ENCODE results near the gene ZBED4. TPM values are rescaled to one million over a fixed set of nuclear protein-coding genes. Genes with fewer than 3 reads are reported as not detected.

Gene ZBED4
- total RNA-seq, 1 donor from 2014 or later, result 9.1 TPM

GRCh38 chr22:49903322-49904039, 49.8 kb downstream of the ZBED4 start:
- Histone ChIP-seq H3K27ac (no peak overlapping the region), H3K27me3 (no peaks in the 10 kb centered on the region), H3K4me3 (no peak overlapping the region), H3K4me1 (no peaks in the 10 kb centered on the region), H3K36me3 (peaks cover 0 to 49% of the 10 kb centered on the region in 2 donors), H3K9me3 (no peaks in the 10 kb centered on the region)
- TF ChIP-seq POLR2AphosphoS5 (IDR thresholded peaks at IDR 0.05; ENCODE audit: insufficient read depth in 1 of 2, low read depth in 1 of 2) (no peak), POLR2A (IDR thresholded peaks at IDR 0.05) (no peak)
- TF ChIP-seq, protein P1, sequence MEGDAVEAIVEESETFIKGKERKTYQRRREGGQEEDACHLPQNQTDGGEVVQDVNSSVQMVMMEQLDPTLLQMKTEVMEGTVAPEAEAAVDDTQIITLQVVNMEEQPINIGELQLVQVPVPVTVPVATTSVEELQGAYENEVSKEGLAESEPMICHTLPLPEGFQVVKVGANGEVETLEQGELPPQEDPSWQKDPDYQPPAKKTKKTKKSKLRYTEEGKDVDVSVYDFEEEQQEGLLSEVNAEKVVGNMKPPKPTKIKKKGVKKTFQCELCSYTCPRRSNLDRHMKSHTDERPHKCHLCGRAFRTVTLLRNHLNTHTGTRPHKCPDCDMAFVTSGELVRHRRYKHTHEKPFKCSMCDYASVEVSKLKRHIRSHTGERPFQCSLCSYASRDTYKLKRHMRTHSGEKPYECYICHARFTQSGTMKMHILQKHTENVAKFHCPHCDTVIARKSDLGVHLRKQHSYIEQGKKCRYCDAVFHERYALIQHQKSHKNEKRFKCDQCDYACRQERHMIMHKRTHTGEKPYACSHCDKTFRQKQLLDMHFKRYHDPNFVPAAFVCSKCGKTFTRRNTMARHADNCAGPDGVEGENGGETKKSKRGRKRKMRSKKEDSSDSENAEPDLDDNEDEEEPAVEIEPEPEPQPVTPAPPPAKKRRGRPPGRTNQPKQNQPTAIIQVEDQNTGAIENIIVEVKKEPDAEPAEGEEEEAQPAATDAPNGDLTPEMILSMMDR (IDR thresholded peaks at IDR 0.05), result no peak
- intact Hi-C loops (cut with DNase I), result no loop called here
- no peak for DNase-seq (ENCODE audit: extremely low spot score in 2 of 2)

DNA sequence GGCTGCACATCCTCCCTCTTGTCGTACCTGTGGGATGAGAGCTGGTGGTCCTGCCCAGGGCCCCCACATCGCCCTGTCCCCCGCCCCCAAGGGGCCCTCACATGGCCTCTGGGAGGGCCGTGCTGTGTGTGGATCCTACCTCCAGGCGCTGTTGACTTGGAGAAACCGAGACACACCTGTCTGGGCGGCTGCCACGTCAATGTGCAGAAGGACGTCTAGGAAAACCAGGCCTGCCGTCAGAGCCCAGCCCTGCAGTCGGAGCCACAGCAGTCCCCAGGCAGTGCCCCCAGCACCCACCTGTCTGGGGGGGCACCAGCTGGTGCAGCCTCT, 50.4 kb downstream of the ZBED4 start:
- no peak for TF ChIP-seq POLR2AphosphoS5 (IDR thresholded peaks at IDR 0.05; ENCODE audit: insufficient read depth in 1 of 2, low read depth in 1 of 2)
- TF ChIP-seq, protein P1 (IDR thresholded peaks at IDR 0.05), result no peak
- no peak for TF ChIP-seq POLR2A (IDR thresholded peaks at IDR 0.05)
- H3K36me3 ChIP-seq, result peaks cover 0 to 54% of the 10 kb centered on the region in 2 donors
- no peaks in the 10 kb centered on the region for H3K27me3 ChIP-seq
- DNase-seq (ENCODE audit: extremely low spot score in 2 of 2), result no peak
- H3K4me1 ChIP-seq, result no peaks in the 10 kb centered on the region
- H3K4me3 ChIP-seq, result no peak overlapping the region
- H3K9me3 ChIP-seq, result no peaks in the 10 kb centered on the region
- no peak overlapping the region for H3K27ac ChIP-seq
- intact Hi-C loops (cut with DNase I), result no loop called here

DNA sequence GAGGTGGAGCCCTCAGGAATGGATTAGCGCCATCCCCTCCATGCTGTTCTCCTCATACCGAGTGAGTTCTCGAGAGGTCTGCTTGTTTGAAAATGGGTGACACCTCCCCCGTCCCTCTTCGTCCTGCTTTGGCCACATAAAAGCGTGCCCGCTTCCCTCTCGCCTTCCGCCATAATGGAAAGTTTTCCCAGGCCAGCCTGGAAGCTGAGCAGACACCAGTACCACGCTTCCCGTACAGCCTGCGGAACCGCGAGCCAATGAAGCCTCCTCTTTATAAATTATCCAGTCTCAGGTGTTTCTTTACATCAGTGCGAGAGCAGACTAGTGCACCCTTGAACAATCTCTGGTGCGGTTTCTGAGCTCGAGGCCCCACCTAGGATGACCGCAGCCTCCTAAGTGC, 51.8 kb downstream of the ZBED4 start:
- Histone ChIP-seq H3K27ac (no peak overlapping the region), H3K4me1 (no peaks in the 10 kb centered on the region), H3K9me3 (no peaks in the 10 kb centered on the region), H3K27me3 (no peaks in the 10 kb centered on the region), H3K4me3 (no peak overlapping the region), H3K36me3 (peaks cover 0 to 62% of the 10 kb centered on the region in 2 donors)
- TF ChIP-seq POLR2A (IDR thresholded peaks at IDR 0.05) (no peak), POLR2AphosphoS5 (IDR thresholded peaks at IDR 0.05; ENCODE audit: insufficient read depth in 1 of 2, low read depth in 1 of 2) (no peak)
- TF ChIP-seq, protein P1 (IDR thresholded peaks at IDR 0.05), result no peak
- intact Hi-C loops (cut with DNase I), result no loop called here
- DNase-seq (ENCODE audit: extremely low spot score in 2 of 2), result no peak

DNA sequence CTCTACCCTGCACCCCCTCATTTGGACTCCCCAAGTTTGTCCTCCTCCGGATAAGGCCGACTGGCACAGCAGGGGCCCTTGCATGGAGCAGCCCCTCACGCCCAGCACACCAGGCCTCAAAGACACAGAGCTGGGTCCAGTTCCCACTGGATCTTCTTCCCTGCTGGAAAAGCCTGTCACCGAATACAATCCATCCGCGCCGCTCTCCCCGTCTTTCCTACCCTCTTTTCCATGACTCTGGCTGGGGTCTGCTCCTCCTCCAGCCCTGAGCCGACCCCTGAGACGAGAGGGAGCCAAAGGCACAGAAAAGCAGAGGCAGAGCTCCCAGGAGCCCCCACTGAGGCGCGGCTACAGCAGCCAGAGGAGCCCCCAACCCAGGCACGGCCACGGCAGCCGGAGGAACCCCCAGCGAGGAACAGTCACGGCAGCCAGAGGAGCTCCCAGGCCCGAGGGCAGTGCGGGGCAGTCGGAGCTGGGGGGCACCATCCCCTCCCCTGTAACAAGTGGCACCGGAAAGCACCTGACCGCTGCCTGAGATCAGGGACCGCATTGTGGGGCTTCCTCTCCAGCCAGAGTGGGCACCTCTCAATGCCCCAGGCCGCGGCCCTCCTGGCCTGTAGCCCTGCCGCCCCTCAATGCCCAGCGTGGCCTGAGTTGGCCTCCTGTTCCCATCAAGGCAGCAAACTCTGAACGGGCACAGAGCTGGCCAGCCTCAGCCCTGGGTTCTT, 52.6 kb downstream of the ZBED4 start:
- Histone ChIP-seq H3K27ac (no peak overlapping the region), H3K4me1 (no peaks in the 10 kb centered on the region), H3K9me3 (no peaks in the 10 kb centered on the region), H3K4me3 (no peak overlapping the region), H3K36me3 (peaks cover 0 to 63% of the 10 kb centered on the region in 2 donors), H3K27me3 (no peaks in the 10 kb centered on the region)
- intact Hi-C loops (cut with DNase I), result no loop called here
- TF ChIP-seq POLR2A (IDR thresholded peaks at IDR 0.05), result no peak
- TF ChIP-seq POLR2AphosphoS5 (IDR thresholded peaks at IDR 0.05; ENCODE audit: insufficient read depth in 1 of 2, low read depth in 1 of 2), result no peak
- TF ChIP-seq, protein P1 (IDR thresholded peaks at IDR 0.05), result no peak
- no peak for DNase-seq (ENCODE audit: extremely low spot score in 2 of 2)

- no peaks in the 10 kb centered on the region for H3K4me1 ChIP-seq
- TF ChIP-seq, protein P1 (IDR thresholded peaks at IDR 0.05), result no peak
- TF ChIP-seq POLR2AphosphoS5 (IDR thresholded peaks at IDR 0.05; ENCODE audit: insufficient read depth in 1 of 2, low read depth in 1 of 2) (no peak), POLR2A (IDR thresholded peaks at IDR 0.05) (no peak)
- intact Hi-C loops (cut with DNase I), result no loop called here
- no peak overlapping the region for H3K27ac ChIP-seq
- no peaks in the 10 kb centered on the region for H3K9me3 ChIP-seq
- no peak for DNase-seq (ENCODE audit: extremely low spot score in 2 of 2)
- no peak overlapping the region for H3K4me3 ChIP-seq
- peaks cover 0 to 57% of the 10 kb centered on the region in 2 donors for H3K36me3 ChIP-seq
- no peaks in the 10 kb centered on the region for H3K27me3 ChIP-seq
These were observed 53.2 kb downstream of the ZBED4 start for GRCh38 chr22:49906799-49907290.
